Measurements from ENCODE around the gene CUL4A. TPM values are rescaled to one million over a fixed set of nuclear protein-coding genes. Genes with fewer than 3 reads are reported as not detected.

CUL4A gene
- total RNA-seq, 5 donors from 2014 or later (not counting 1 experiment from before 2014, with no cell fraction given) = 80.3 to 94.5 (median 82.7) TPM

- H3K4me3 Mint-ChIP-seq = no peak overlapping the region
- POLR2A ChIA-PET = interaction anchor here in 1 of 2 donors (0.7 kb wide), 1 partner anchor 20 kb away, joined by 3 read pairs; no protein-coding TSS in a partner anchor
- ATAC-seq (replicated peaks in 1 of 4) (no peak), DNase-seq (no peak)
- H3K27ac Mint-ChIP-seq = no peak overlapping the region
- H3K36me3 Mint-ChIP-seq = peaks cover 23% of the 10 kb centered on the region
- Histone ChIP-seq H3K27me3 (replicated peaks in 1 of 2; ENCODE audit: control insufficient read depth in 2 of 2, extremely low read depth in 1 of 2, insufficient read depth in 2 of 2, low read length in 1 of 2) (no peaks in the 10 kb centered on the region), H3K9me3 (no peaks in the 10 kb centered on the region), H3K4me1 (ENCODE audit: control insufficient read depth in 1 of 2, extremely low read depth in 1 of 2, insufficient read depth in 2 of 2, low read length in 2 of 2) (peaks cover 2 to 28% of the 10 kb centered on the region in 2 experiments), H3K4me3 (ENCODE audit: control insufficient read depth in 1 of 2, extremely low read depth in 1 of 2, low read length in 1 of 2) (no peak overlapping the region), H3K36me3 (ENCODE audit: control insufficient read depth in 2 of 2, extremely low read depth in 1 of 2, insufficient read depth in 1 of 2, low read length in 1 of 2) (peaks cover 8 to 49% of the 10 kb centered on the region in 2 donors), H3K27ac (ENCODE audit: low read length) (no peak overlapping the region)
- no CpG with 5 or more reads among the region's 3 CpGs for whole genome bisulfite sequencing (ENCODE audit: insufficient coverage)
- no peaks in the 10 kb centered on the region for H3K27me3 Mint-ChIP-seq
- no peaks in the 10 kb centered on the region for H3K9me3 Mint-ChIP-seq
- CTCF ChIA-PET = no interaction called here
- peaks cover 20 to 32% (median 28%) of the 10 kb centered on the region in 3 donors for H3K4me1 Mint-ChIP-seq
Observed at GRCh38 chr13:113218586-113218985, 9.2 kb downstream of the CUL4A start.

- 95% methylated on average over 12 of the region's 14 CpGs for WGBS (ENCODE audit: insufficient coverage)
- ATAC-seq (replicated peaks in 1 of 4) = no peak
- POLR2A ChIA-PET = interaction anchor here (0.6 to 0.7 kb wide), 2 partner anchors 19 to 250 kb away, joined by 3 read pairs; no protein-coding TSS in a partner anchor
Observed at GRCh38 chr13:113219256-113219940, 10.0 kb downstream of the CUL4A start.

GRCh38 chr13:113220141-113220598, 10.8 kb downstream of the CUL4A start:
- H3K27me3 Mint-ChIP-seq = no peaks in the 10 kb centered on the region
- H3K9me3 Mint-ChIP-seq = no peaks in the 10 kb centered on the region
- H3K4me3 Mint-ChIP-seq = no peak overlapping the region
- H3K36me3 Mint-ChIP-seq = peaks cover 36% of the 10 kb centered on the region
- no peak for ATAC-seq (replicated peaks in 1 of 4)
- DNase-seq = no peak
- CTCF ChIA-PET = no interaction called here
- Histone ChIP-seq H3K36me3 (ENCODE audit: control insufficient read depth in 2 of 2, extremely low read depth in 1 of 2, insufficient read depth in 1 of 2, low read length in 1 of 2) (peaks cover 16 to 57% of the 10 kb centered on the region in 2 donors), H3K4me3 (ENCODE audit: control insufficient read depth in 1 of 2, extremely low read depth in 1 of 2, low read length in 1 of 2) (no peak overlapping the region), H3K27me3 (replicated peaks in 1 of 2; ENCODE audit: control insufficient read depth in 2 of 2, extremely low read depth in 1 of 2, insufficient read depth in 2 of 2, low read length in 1 of 2) (no peaks in the 10 kb centered on the region), H3K9me3 (no peaks in the 10 kb centered on the region), H3K27ac (ENCODE audit: low read length) (no peak overlapping the region), H3K4me1 (ENCODE audit: control insufficient read depth in 1 of 2, extremely low read depth in 1 of 2, insufficient read depth in 2 of 2, low read length in 2 of 2) (peaks cover 0 to 19% of the 10 kb centered on the region in 2 experiments)
- POLR2A ChIA-PET = no interaction called here
- WGBS (ENCODE audit: insufficient coverage) = 95% methylated on average over 11 of the region's 13 CpGs
- H3K4me1 Mint-ChIP-seq = peaks cover 18 to 32% (median 28%) of the 10 kb centered on the region in 3 donors
- no peak overlapping the region for H3K27ac Mint-ChIP-seq

More at GRCh38 chr13:113219256-113219940, 10.0 kb downstream of the CUL4A start:
- no peak overlapping the region for H3K4me3 ChIP-seq (ENCODE audit: control insufficient read depth in 1 of 2, extremely low read depth in 1 of 2, low read length in 1 of 2)
- CTCF ChIA-PET = no interaction called here
- Mint-ChIP-seq H3K36me3 (peaks cover 29% of the 10 kb centered on the region), H3K9me3 (no peaks in the 10 kb centered on the region), H3K4me1 (peaks cover 18 to 32% (median 28%) of the 10 kb centered on the region in 3 donors), H3K27ac (no peak overlapping the region), H3K27me3 (no peaks in the 10 kb centered on the region), H3K4me3 (no peak overlapping the region)
- no peaks in the 10 kb centered on the region for H3K9me3 ChIP-seq
- H3K27ac ChIP-seq (ENCODE audit: low read length) = no peak overlapping the region
- no peaks in the 10 kb centered on the region for H3K27me3 ChIP-seq (replicated peaks in 1 of 2; ENCODE audit: control insufficient read depth in 2 of 2, extremely low read depth in 1 of 2, insufficient read depth in 2 of 2, low read length in 1 of 2)
- no peak for DNase-seq
- peaks cover 0 to 26% of the 10 kb centered on the region in 2 experiments for H3K4me1 ChIP-seq (ENCODE audit: control insufficient read depth in 1 of 2, extremely low read depth in 1 of 2, insufficient read depth in 2 of 2, low read length in 2 of 2)
- H3K36me3 ChIP-seq (ENCODE audit: control insufficient read depth in 2 of 2, extremely low read depth in 1 of 2, insufficient read depth in 1 of 2, low read length in 1 of 2) = peaks cover 8 to 54% of the 10 kb centered on the region in 2 donors

- H3K27ac ChIP-seq (ENCODE audit: low read length) = no peak overlapping the region
- no peaks in the 10 kb centered on the region for H3K9me3 ChIP-seq
- Mint-ChIP-seq H3K4me1 (peaks cover 18 to 32% (median 28%) of the 10 kb centered on the region in 3 donors), H3K4me3 (no peak overlapping the region), H3K27me3 (no peaks in the 10 kb centered on the region), H3K27ac (no peak overlapping the region), H3K9me3 (no peaks in the 10 kb centered on the region), H3K36me3 (peaks cover 37% of the 10 kb centered on the region)
- DNase-seq (peak in 10 of 35 experiments; percentile 9 to 45 (median 25)), ATAC-seq (replicated peaks in 1 of 4) (peak in 3 of 4 experiments; percentile 36 to 60 (median 49))
- H3K4me3 ChIP-seq (ENCODE audit: control insufficient read depth in 1 of 2, extremely low read depth in 1 of 2, low read length in 1 of 2) = no peak overlapping the region
- peaks cover 0 to 12% of the 10 kb centered on the region in 2 experiments for H3K4me1 ChIP-seq (ENCODE audit: control insufficient read depth in 1 of 2, extremely low read depth in 1 of 2, insufficient read depth in 2 of 2, low read length in 2 of 2)
- H3K36me3 ChIP-seq (ENCODE audit: control insufficient read depth in 2 of 2, extremely low read depth in 1 of 2, insufficient read depth in 1 of 2, low read length in 1 of 2) = peaks cover 16 to 64% of the 10 kb centered on the region in 2 donors
- H3K27me3 ChIP-seq (replicated peaks in 1 of 2; ENCODE audit: control insufficient read depth in 2 of 2, extremely low read depth in 1 of 2, insufficient read depth in 2 of 2, low read length in 1 of 2) = no peaks in the 10 kb centered on the region
- ChIA-PET POLR2A (no interaction called here), CTCF (no interaction called here)
- 96% methylated on average over 4 of the region's 7 CpGs for WGBS (ENCODE audit: insufficient coverage)
Observed at GRCh38 chr13:113220877-113221276, 11.5 kb downstream of the CUL4A start.

- ATAC-seq (replicated peaks in 1 of 4) (no peak), DNase-seq (no peak)
- Mint-ChIP-seq H3K9me3 (no peaks in the 10 kb centered on the region), H3K36me3 (peaks cover 49% of the 10 kb centered on the region), H3K27me3 (no peaks in the 10 kb centered on the region), H3K4me1 (peaks cover 20 to 30% (median 26%) of the 10 kb centered on the region in 3 donors), H3K27ac (no peak overlapping the region), H3K4me3 (no peak overlapping the region)
- POLR2A ChIA-PET = no interaction called here
- no peak overlapping the region for H3K27ac ChIP-seq (ENCODE audit: low read length)
- H3K9me3 ChIP-seq = no peaks in the 10 kb centered on the region
- no peaks in the 10 kb centered on the region for H3K27me3 ChIP-seq (replicated peaks in 1 of 2; ENCODE audit: control insufficient read depth in 2 of 2, extremely low read depth in 1 of 2, insufficient read depth in 2 of 2, low read length in 1 of 2)
- H3K4me1 ChIP-seq (ENCODE audit: control insufficient read depth in 1 of 2, extremely low read depth in 1 of 2, insufficient read depth in 2 of 2, low read length in 2 of 2) = peaks cover 0 to 7% of the 10 kb centered on the region in 2 experiments
- peaks cover 18 to 84% of the 10 kb centered on the region in 2 donors for H3K36me3 ChIP-seq (ENCODE audit: control insufficient read depth in 2 of 2, extremely low read depth in 1 of 2, insufficient read depth in 1 of 2, low read length in 1 of 2)
- CTCF ChIA-PET = no interaction called here
- H3K4me3 ChIP-seq (ENCODE audit: control insufficient read depth in 1 of 2, extremely low read depth in 1 of 2, low read length in 1 of 2) = no peak overlapping the region
- WGBS (ENCODE audit: insufficient coverage) = 100% methylated on average over 4 of the region's 7 CpGs
Observed at GRCh38 chr13:113223070-113223469, 13.7 kb downstream of the CUL4A start.

- no peak overlapping the region for H3K4me3 ChIP-seq (ENCODE audit: control insufficient read depth in 1 of 2, extremely low read depth in 1 of 2, low read length in 1 of 2)
- H3K36me3 ChIP-seq (ENCODE audit: control insufficient read depth in 2 of 2, extremely low read depth in 1 of 2, insufficient read depth in 1 of 2, low read length in 1 of 2) = peaks cover 23 to 88% of the 10 kb centered on the region in 2 donors
- peaks cover 0 to 7% of the 10 kb centered on the region in 2 experiments for H3K4me1 ChIP-seq (ENCODE audit: control insufficient read depth in 1 of 2, extremely low read depth in 1 of 2, insufficient read depth in 2 of 2, low read length in 2 of 2)
- no peak for DNase-seq
- Mint-ChIP-seq H3K9me3 (no peaks in the 10 kb centered on the region), H3K36me3 (peaks cover 56% of the 10 kb centered on the region), H3K27ac (no peak overlapping the region), H3K27me3 (no peaks in the 10 kb centered on the region), H3K4me1 (peaks cover 18 to 24% (median 24%) of the 10 kb centered on the region in 3 donors), H3K4me3 (no peak overlapping the region)
- H3K27me3 ChIP-seq (replicated peaks in 1 of 2; ENCODE audit: control insufficient read depth in 2 of 2, extremely low read depth in 1 of 2, insufficient read depth in 2 of 2, low read length in 1 of 2) = no peaks in the 10 kb centered on the region
- no peak for ATAC-seq (replicated peaks in 1 of 4)
- ChIA-PET POLR2A (interaction anchor here in 1 of 2 donors (0.5 kb wide), 1 partner anchor 17 kb away, joined by 4 read pairs; no protein-coding TSS in a partner anchor), CTCF (no interaction called here)
- no peaks in the 10 kb centered on the region for H3K9me3 ChIP-seq
- H3K27ac ChIP-seq (ENCODE audit: low read length) = no peak overlapping the region
- 100% methylated on average over 6 of the region's 10 CpGs for WGBS (ENCODE audit: insufficient coverage)
Observed at GRCh38 chr13:113224486-113224885, 15.1 kb downstream of the CUL4A start.
